Epithelial cell of proximal tubule (primary cell): ENCODE results near the gene FER. TPM values are rescaled to one million over a fixed set of nuclear protein-coding genes. Genes with fewer than 3 reads are reported as not detected.
"Not testable (repeated sequence)": the region's sequence is repeated elsewhere in the genome, so short reads cannot be mapped to it uniquely, and the experiment has no call there.

Experiments used
- DNase-seq: peaks from one replicate; pipeline ENCODE4 v3.0.0-alpha.2; 2011; ENCODE audit warnings: low read depth
- H3K4me3 ChIP-seq: 2 replicates; pipeline ENCODE4 v1.5.1; 2011; ENCODE audit warnings: low read depth, mild to moderate bottlenecking, low read length
- total RNA-seq: library from RNA; depleted of rRNA; stranded (reverse); fragments of >200 nt; gene quantifications from 2 replicates; pipeline ENCODE4 v1.2.3, GENCODE V29; 2015
- TF ChIP-seq, protein P1 (sequence below): conservative IDR thresholded peaks from 2 replicates; pipeline ENCODE4 v1.5.1; 2012; ENCODE audit warnings: low read depth, mild to moderate bottlenecking, low read length

The FER gene
- total RNA-seq, 1 donor from 2014 or later, result 10.1 TPM

DNA sequence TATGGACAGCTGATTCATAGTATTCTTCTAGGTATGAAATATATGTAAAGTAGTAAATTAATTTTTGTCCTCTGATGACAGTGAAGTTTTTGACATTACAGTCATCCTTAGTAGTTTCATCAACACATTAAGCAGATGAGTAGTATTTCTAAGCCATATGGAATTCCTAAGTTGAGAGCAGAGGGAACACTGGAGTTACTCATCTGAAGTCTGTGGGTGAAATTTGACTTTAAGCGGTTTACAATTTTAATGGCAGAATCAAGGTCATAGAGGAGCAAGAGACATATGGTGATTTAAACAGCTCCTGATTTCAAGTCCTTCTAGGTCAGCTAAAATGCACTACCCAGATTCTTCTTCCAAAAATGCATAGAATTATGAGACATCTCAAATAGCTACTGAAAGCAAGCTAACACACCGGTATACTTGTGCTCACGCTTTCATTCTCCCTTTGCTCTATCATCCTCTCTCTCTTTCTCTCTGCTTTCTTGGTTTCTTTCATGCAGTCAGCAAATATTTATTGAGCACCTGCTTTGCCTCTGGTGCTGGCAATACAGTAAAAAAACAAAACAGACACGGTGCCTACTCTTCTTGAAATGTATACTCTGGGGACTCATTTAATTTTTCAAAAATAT, 235.9 kb downstream of the FER start:
- no peak overlapping the region for H3K4me3 ChIP-seq
- no peak for DNase-seq
- TF ChIP-seq, protein P1, sequence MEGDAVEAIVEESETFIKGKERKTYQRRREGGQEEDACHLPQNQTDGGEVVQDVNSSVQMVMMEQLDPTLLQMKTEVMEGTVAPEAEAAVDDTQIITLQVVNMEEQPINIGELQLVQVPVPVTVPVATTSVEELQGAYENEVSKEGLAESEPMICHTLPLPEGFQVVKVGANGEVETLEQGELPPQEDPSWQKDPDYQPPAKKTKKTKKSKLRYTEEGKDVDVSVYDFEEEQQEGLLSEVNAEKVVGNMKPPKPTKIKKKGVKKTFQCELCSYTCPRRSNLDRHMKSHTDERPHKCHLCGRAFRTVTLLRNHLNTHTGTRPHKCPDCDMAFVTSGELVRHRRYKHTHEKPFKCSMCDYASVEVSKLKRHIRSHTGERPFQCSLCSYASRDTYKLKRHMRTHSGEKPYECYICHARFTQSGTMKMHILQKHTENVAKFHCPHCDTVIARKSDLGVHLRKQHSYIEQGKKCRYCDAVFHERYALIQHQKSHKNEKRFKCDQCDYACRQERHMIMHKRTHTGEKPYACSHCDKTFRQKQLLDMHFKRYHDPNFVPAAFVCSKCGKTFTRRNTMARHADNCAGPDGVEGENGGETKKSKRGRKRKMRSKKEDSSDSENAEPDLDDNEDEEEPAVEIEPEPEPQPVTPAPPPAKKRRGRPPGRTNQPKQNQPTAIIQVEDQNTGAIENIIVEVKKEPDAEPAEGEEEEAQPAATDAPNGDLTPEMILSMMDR, result no peak

DNA sequence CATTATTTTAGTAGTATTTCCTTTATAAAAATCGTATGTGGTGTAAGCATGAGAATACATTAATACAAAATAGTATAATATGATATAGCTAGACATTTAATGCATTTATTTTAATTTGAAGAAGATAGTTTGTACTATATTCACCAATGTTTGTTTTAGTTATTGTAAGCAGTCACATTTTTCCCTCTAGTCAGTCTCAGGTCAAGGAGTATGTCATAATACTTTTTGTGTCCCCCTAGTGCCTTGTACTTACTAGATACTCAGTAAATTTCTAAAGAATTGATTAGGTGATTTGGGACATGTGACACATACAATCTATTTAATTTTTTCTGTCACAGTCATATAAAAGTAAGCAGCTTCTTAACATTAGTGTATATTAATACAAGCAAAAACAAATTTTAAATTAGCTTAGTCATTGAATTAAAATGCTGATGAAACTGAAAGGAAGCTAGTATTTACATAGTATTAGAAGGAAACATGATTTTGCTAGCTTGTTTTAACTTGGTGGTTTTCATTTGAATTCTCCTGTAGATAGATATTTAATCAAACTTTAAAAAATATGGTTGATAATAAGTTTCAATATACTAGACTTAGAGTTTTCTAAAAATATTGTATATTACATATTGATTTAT, 242.2 kb downstream of the FER start:
- no peak for DNase-seq
- TF ChIP-seq, protein P1, result no peak
- no peak overlapping the region for H3K4me3 ChIP-seq

DNA sequence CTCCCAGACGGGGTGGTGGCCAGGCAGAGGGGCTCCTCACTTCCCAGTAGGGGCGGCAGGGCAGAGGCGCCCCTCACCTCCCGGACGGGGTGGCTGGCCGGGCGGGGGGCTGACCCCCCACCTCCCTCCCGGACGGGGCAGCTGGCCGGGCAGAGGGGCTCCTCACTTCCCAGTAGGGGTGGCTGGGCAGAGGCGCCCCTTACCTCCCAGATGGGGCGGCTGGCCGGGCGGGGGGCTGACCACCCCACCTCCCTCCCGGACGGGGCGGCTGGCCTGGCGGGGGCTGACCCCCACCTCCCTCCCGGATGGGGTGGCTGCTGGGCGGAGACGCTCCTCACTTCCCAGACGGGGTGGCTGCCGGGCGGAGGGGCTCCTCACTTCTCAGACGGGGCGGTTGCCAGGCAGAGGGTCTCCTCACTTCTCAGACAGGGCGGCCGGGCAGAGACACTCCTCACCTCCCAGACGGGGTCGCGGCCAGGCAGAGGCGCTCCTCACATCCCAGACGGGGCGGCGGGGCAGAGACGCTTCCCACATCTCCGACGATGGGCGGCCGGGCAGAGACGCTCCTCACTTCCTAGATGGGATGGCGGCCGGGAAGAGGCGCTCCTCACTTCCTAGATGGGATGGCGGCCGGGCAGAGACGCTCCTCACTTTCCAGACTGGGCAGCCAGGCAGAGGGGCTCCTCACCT, 244.8 kb downstream of the FER start:
- not testable (repeated sequence) for H3K4me3 ChIP-seq, DNase-seq

DNA sequence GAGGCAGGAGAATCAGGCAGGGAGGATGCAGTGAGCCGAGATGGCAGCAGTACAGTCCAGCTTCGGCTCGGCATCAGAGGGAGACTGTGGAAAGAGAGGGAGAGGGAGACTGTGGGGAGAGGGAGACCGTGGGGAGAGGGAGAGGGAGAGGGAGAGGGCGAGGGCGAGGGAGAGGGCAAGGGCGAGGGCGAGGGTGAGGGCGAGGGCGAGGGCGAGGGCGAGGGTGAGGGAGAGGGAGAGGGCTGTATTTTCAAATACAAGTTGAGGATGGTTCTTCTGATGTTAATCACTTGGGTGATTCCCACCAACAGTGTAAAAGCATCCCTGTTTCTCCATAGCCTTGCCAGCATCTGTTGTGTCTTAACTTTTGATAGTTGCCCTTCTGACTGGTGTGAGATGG, 245.7 kb downstream of the FER start:
- not testable (repeated sequence) for H3K4me3 ChIP-seq, DNase-seq

DNA sequence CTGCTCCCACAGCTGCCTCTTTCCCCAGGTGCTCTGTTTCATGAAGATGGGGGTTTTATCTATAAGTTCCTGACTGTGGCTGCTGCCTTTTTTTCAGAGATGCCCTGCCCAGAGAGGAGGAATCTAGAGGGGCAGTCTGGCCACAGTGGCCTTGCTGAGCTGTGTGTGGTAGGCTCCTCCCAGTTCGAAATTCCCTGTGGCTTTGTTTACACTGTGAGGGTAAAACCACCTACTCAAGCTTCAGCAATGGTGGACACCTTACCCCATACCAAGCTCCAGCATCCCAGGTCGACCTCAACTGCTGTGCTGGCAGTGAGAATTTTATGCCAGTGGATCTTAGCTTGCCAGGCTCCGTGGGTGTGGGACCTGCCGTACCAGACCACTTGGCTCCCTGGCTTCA, 250.0 kb downstream of the FER start:
- no peak overlapping the region for H3K4me3 ChIP-seq
- TF ChIP-seq, protein P1, result no peak
- DNase-seq, result no peak

DNA sequence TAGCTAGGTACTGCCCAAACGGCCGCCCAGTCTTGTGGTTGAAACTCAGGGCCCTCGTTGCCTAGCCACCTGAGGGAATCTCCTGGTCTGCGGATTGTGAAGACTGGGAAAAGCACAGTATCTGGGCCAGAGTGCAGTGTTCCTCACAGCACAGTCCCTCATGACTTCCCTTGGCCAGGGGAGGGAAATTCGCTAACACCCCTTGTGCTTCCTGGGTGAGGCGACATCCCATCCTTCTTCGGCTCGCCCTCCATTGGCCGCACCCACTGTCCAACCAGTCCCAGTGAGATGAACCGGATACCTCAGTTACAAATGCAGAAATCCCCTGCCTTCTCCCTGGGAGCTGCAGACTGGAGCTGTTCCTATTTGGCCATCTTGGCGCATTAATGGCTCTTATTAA, 250.5 kb downstream of the FER start:
- DNase-seq, result no peak
- TF ChIP-seq, protein P1, result no peak
- no peak overlapping the region for H3K4me3 ChIP-seq

DNA sequence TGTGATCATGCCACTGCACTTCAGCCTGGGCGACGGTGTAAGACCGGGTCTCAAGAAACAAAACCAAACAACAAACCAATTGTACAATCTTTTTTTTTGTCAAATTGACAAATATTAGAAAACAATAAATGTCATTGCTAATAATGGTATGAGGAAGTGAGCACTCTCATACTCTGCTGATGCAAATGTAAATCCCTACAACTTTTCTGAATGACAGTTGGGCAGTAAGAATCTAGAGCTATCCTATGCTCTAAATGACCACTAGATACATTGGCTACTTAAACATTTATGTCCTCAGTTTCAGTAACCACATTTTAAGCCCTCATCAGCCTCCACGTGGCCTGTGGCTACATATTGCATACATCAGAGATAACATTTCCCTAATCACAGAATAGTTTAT, 256.2 kb downstream of the FER start:
- no peak for DNase-seq
- TF ChIP-seq, protein P1, result no peak
- H3K4me3 ChIP-seq, result no peak overlapping the region
